Measurements from ENCODE around the gene F12.
A peak's percentile ranks its signal among the peaks of the same experiment; 100 is the strongest.

Gene F12

DNA sequence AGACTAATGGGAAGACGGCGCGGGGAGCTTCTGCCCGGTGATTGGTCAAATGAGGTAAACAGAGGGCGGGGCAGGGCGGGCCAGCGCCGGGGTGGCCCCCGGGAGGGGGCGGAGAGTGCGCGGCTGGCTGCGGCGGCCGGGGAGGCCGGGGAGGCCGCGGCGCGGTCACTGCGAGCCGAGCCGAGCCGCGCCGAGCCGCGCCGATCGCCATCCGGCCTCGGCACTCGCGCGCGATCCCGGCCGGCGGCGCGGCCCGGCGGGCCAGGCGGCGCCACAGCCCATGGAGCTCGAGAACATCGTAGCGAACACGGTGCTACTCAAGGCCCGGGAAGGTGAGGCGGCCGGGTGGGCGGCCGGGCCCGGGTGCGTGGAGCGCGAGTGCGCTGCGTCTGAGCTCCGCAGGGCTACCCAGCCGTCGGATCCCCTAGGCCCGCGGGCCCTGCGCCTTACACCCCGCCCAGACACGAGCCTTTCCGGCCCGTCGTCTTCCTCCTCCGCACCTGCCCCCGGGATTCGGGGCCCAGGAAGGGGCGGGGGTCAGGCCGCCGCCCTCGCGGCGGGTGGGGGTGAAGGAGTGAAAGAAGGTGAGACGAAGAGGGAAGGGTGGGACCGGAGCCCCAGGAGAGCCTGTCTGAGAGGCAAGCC lies 17.3 kb upstream of the F12 start, which contains the start of gene GRK6:
TSS of gene GRK6 (plus strand) at position 111 of the 645 bp plus-strand sequence. CDS start at position 281, 170 bp downstream.
- Histone ChIP-seq H3K36me3 (ENCODE audit: control insufficient read depth in 2 of 2, insufficient read depth in 1 of 2, low read length in 2 of 2) (peaks cover 0 to 33% of the 10 kb centered on the region in 2 experiments; a peak in 1 of 3 replicates), H3K9me3 (ENCODE audit: control insufficient read depth, insufficient read depth, low read depth, low read length) (no peaks in the 10 kb centered on the region), H3K4me3 (ENCODE audit: low read depth, low read length) (peak within 1 kb of the TSS; percentile 89), H3K27ac (ENCODE audit: extremely low read depth, low read depth, low read length) (peak within 1 kb of the TSS; percentile 98), H3K4me1 (ENCODE audit: control insufficient read depth, insufficient read depth, low read length) (no peaks in the 10 kb centered on the region)
- ChIA-PET POLR2A (interaction anchor here (0.5 to 4.2 kb wide), 32 partner anchors 9 to 972 kb away, joined by 3 to 45 read pairs (median 6); partner anchors contain the start of genes DBN1, LMAN2 and PDLIM7), CTCF (interaction anchor here (0.5 to 5.2 kb wide), 9 partner anchors 9 to 242 kb away, joined by 3 to 40 read pairs (median 4); no protein-coding TSS in a partner anchor)
- TF ChIP-seq ZNF23 (tag by site-specific recombination; IDR thresholded peaks at IDR 0.05; ENCODE audit: borderline replicate concordance) = no peak
- TF ChIP-seq, protein P1, sequence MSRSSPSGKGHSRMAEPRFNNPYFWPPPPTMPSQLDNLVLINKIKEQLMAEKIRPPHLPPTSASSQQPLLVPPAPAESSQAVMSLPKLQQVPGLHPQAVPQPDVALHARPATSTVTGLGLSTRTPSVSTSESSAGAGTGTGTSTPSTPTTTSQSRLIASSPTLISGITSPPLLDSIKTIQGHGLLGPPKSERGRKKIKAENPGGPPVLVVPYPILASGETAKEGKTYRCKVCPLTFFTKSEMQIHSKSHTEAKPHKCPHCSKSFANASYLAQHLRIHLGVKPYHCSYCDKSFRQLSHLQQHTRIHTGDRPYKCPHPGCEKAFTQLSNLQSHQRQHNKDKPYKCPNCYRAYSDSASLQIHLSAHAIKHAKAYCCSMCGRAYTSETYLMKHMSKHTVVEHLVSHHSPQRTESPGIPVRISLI (tag by site-specific recombination; IDR thresholded peaks at IDR 0.05) = no peak
- TF ChIP-seq, protein P2, sequence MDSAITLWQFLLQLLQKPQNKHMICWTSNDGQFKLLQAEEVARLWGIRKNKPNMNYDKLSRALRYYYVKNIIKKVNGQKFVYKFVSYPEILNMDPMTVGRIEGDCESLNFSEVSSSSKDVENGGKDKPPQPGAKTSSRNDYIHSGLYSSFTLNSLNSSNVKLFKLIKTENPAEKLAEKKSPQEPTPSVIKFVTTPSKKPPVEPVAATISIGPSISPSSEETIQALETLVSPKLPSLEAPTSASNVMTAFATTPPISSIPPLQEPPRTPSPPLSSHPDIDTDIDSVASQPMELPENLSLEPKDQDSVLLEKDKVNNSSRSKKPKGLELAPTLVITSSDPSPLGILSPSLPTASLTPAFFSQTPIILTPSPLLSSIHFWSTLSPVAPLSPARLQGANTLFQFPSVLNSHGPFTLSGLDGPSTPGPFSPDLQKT (IDR thresholded peaks at IDR 0.05; ENCODE audit: borderline replicate concordance, low read depth, low read length) = no peak
- TF ChIP-seq ZNF266 (tag by site-specific recombination; IDR thresholded peaks at IDR 0.05; ENCODE audit: low read depth) = no peak
- TF ChIP-seq ZNF202 (tag by site-specific recombination; IDR thresholded peaks at IDR 0.05; ENCODE audit: borderline replicate concordance) = no peak
- no peak for TF ChIP-seq ZNF292 (tag by site-specific recombination; IDR thresholded peaks at IDR 0.05; ENCODE audit: borderline replicate concordance, low read depth)
- TF ChIP-seq, protein P3, sequence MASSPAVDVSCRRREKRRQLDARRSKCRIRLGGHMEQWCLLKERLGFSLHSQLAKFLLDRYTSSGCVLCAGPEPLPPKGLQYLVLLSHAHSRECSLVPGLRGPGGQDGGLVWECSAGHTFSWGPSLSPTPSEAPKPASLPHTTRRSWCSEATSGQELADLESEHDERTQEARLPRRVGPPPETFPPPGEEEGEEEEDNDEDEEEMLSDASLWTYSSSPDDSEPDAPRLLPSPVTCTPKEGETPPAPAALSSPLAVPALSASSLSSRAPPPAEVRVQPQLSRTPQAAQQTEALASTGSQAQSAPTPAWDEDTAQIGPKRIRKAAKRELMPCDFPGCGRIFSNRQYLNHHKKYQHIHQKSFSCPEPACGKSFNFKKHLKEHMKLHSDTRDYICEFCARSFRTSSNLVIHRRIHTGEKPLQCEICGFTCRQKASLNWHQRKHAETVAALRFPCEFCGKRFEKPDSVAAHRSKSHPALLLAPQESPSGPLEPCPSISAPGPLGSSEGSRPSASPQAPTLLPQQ (tag by site-specific recombination; IDR thresholded peaks at IDR 0.05) = peak; percentile 64
- no peak for TF ChIP-seq ZNF112 (tag by site-specific recombination; IDR thresholded peaks at IDR 0.05)
- no peak for TF ChIP-seq ZNF544 (tag by site-specific recombination; IDR thresholded peaks at IDR 0.05)
- no peak for TF ChIP-seq ZFP41 (tag by site-specific recombination; IDR thresholded peaks at IDR 0.05; ENCODE audit: borderline replicate concordance)
- TF ChIP-seq OSR2 (tag by site-specific recombination; IDR thresholded peaks at IDR 0.05) = no peak
- TF ChIP-seq ZNF76 (tag by site-specific recombination; IDR thresholded peaks at IDR 0.05; ENCODE audit: borderline replicate concordance, low read depth) = no peak
- TF ChIP-seq BCL11B (tag by site-specific recombination; IDR thresholded peaks at IDR 0.05; ENCODE audit: low read depth) = 0 out of 2 replicates have a peak, but pooled peaks have one; percentile 10
- TF ChIP-seq, protein P4, sequence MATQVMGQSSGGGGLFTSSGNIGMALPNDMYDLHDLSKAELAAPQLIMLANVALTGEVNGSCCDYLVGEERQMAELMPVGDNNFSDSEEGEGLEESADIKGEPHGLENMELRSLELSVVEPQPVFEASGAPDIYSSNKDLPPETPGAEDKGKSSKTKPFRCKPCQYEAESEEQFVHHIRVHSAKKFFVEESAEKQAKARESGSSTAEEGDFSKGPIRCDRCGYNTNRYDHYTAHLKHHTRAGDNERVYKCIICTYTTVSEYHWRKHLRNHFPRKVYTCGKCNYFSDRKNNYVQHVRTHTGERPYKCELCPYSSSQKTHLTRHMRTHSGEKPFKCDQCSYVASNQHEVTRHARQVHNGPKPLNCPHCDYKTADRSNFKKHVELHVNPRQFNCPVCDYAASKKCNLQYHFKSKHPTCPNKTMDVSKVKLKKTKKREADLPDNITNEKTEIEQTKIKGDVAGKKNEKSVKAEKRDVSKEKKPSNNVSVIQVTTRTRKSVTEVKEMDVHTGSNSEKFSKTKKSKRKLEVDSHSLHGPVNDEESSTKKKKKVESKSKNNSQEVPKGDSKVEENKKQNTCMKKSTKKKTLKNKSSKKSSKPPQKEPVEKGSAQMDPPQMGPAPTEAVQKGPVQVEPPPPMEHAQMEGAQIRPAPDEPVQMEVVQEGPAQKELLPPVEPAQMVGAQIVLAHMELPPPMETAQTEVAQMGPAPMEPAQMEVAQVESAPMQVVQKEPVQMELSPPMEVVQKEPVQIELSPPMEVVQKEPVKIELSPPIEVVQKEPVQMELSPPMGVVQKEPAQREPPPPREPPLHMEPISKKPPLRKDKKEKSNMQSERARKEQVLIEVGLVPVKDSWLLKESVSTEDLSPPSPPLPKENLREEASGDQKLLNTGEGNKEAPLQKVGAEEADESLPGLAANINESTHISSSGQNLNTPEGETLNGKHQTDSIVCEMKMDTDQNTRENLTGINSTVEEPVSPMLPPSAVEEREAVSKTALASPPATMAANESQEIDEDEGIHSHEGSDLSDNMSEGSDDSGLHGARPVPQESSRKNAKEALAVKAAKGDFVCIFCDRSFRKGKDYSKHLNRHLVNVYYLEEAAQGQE (tag by site-specific recombination; IDR thresholded peaks at IDR 0.05) = no peak
- TF ChIP-seq ZNF843 (tag by site-specific recombination; IDR thresholded peaks at IDR 0.05) = no peak
- TF ChIP-seq ZNF560 (tag by site-specific recombination; IDR thresholded peaks at IDR 0.05; ENCODE audit: borderline replicate concordance) = no peak
- TF ChIP-seq, protein P5, sequence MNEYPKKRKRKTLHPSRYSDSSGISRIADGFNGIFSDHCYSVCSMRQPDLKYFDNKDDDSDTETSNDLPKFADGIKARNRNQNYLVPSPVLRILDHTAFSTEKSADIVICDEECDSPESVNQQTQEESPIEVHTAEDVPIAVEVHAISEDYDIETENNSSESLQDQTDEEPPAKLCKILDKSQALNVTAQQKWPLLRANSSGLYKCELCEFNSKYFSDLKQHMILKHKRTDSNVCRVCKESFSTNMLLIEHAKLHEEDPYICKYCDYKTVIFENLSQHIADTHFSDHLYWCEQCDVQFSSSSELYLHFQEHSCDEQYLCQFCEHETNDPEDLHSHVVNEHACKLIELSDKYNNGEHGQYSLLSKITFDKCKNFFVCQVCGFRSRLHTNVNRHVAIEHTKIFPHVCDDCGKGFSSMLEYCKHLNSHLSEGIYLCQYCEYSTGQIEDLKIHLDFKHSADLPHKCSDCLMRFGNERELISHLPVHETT (tag by site-specific recombination; IDR thresholded peaks at IDR 0.05) = no peak
- TF ChIP-seq, protein P6, sequence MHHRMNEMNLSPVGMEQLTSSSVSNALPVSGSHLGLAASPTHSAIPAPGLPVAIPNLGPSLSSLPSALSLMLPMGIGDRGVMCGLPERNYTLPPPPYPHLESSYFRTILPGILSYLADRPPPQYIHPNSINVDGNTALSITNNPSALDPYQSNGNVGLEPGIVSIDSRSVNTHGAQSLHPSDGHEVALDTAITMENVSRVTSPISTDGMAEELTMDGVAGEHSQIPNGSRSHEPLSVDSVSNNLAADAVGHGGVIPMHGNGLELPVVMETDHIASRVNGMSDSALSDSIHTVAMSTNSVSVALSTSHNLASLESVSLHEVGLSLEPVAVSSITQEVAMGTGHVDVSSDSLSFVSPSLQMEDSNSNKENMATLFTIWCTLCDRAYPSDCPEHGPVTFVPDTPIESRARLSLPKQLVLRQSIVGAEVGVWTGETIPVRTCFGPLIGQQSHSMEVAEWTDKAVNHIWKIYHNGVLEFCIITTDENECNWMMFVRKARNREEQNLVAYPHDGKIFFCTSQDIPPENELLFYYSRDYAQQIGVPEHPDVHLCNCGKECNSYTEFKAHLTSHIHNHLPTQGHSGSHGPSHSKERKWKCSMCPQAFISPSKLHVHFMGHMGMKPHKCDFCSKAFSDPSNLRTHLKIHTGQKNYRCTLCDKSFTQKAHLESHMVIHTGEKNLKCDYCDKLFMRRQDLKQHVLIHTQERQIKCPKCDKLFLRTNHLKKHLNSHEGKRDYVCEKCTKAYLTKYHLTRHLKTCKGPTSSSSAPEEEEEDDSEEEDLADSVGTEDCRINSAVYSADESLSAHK (tag by site-specific recombination; IDR thresholded peaks at IDR 0.05) = no peak
- no peak for TF ChIP-seq OVOL3 (tag by site-specific recombination; IDR thresholded peaks at IDR 0.05)
- no peak for TF ChIP-seq ZNF10 (tag by site-specific recombination; IDR thresholded peaks at IDR 0.05)
- no peak for TF ChIP-seq ZNF324 (tag by site-specific recombination; IDR thresholded peaks at IDR 0.05)
- TF ChIP-seq ZNF114 (tag by site-specific recombination; IDR thresholded peaks at IDR 0.05) = no peak
- TF ChIP-seq SCRT2 (tag by site-specific recombination; IDR thresholded peaks at IDR 0.05) = no peak
- TF ChIP-seq ZNF473 (tag by site-specific recombination; IDR thresholded peaks at IDR 0.05) = no peak
- TF ChIP-seq ZNF701 (tag by site-specific recombination; IDR thresholded peaks at IDR 0.05) = no peak
- no peak for TF ChIP-seq ZBTB48 (tag by site-specific recombination; IDR thresholded peaks at IDR 0.05)

All from HEK293 (cell line).